H9 (cell line): ENCODE measurements around the gene SIL1. TPM values are rescaled to one million over a fixed set of nuclear protein-coding genes. Genes with fewer than 3 reads are reported as not detected.

Experiments
- DNase-seq: peaks from one replicate; pipeline ENCODE4 v3.0.0-alpha.2; 2017
- H2AFZ ChIP-seq: one replicate; pipeline ENCODE4 v1.6.1; 2013; ENCODE audit warnings: mild to moderate bottlenecking, low read length, control low read depth, moderate library complexity
- H2AK5ac ChIP-seq: 2 replicates; pipeline ENCODE4 v1.6.1; 2013; ENCODE audit warnings: low read length, control low read depth, mixed read lengths; ENCODE audit not compliant: insufficient read length
- H2BK120ac ChIP-seq: one replicate; pipeline ENCODE4 v1.6.1; 2013; ENCODE audit warnings: low read depth, mild to moderate bottlenecking, low read length, control low read depth, inconsistent platforms; ENCODE audit not compliant: poor library complexity, severe bottlenecking
- H2BK12ac ChIP-seq: 2 replicates; pipeline ENCODE4 v1.6.1; 2013; ENCODE audit warnings: low read length, control low read depth, mixed read lengths, low read depth; ENCODE audit not compliant: insufficient read length
- H2BK15ac ChIP-seq: 2 replicates; pipeline ENCODE4 v1.6.1; 2013; ENCODE audit warnings: low read depth, low read length, control low read depth
- H2BK20ac ChIP-seq: one replicate; pipeline ENCODE4 v1.6.1; 2013; ENCODE audit warnings: low read depth, mild to moderate bottlenecking, low read length, control low read depth, inconsistent platforms; ENCODE audit not compliant: poor library complexity, severe bottlenecking
- H2BK5ac ChIP-seq: 2 replicates; pipeline ENCODE4 v1.6.1; 2013; ENCODE audit warnings: low read length, control low read depth, mixed read lengths; ENCODE audit not compliant: insufficient read length
- H3K14ac ChIP-seq: 2 replicates; pipeline ENCODE4 v1.6.1; 2013; ENCODE audit warnings: low read length, control low read depth; ENCODE audit not compliant: insufficient read depth
- H3K18ac ChIP-seq: 2 replicates; pipeline ENCODE4 v1.6.1; 2013; ENCODE audit warnings: low read depth, mild to moderate bottlenecking, mixed read lengths, low read length, control low read depth; ENCODE audit not compliant: insufficient read length
- H3K23ac ChIP-seq: 2 replicates; pipeline ENCODE4 v1.6.1; 2013; ENCODE audit warnings: low read length, control low read depth, mixed read lengths, low read depth; ENCODE audit not compliant: insufficient read length
- H3K23me2 ChIP-seq: 2 replicates; pipeline ENCODE4 v1.6.1; 2013; ENCODE audit warnings: low read depth, mild to moderate bottlenecking, mixed read lengths, low read length, control low read depth; ENCODE audit not compliant: insufficient read length, poor library complexity, severe bottlenecking
- H3K27ac ChIP-seq: 2 replicates; pipeline ENCODE4 v1.5.1; 2013; ENCODE audit warnings: low read length, control low read depth, mixed read lengths, low read depth; ENCODE audit not compliant: insufficient read length
- H3K27me3 ChIP-seq: 2 replicates; pipeline ENCODE4 v1.6.1; 2013; ENCODE audit warnings: low read length, control low read depth, inconsistent platforms; ENCODE audit not compliant: insufficient read depth
- H3K4ac ChIP-seq: 2 replicates; pipeline ENCODE4 v1.6.1; 2013; ENCODE audit warnings: low read depth, mild to moderate bottlenecking, control low read depth, inconsistent platforms, low read length, moderate library complexity
- H3K4me1 ChIP-seq: 2 replicates; pipeline ENCODE4 v1.6.1; 2013; ENCODE audit warnings: low read length, control low read depth, inconsistent platforms; ENCODE audit not compliant: insufficient read depth
- H3K4me2 ChIP-seq: 2 replicates; pipeline ENCODE4 v1.6.1; 2013; ENCODE audit warnings: low read length, control low read depth, mixed read lengths; ENCODE audit not compliant: insufficient read length, insufficient read depth
- H3K56ac ChIP-seq: 2 replicates; pipeline ENCODE4 v1.6.1; 2013; ENCODE audit warnings: low read depth, mild to moderate bottlenecking, mixed read lengths, low read length, control low read depth; ENCODE audit not compliant: insufficient read length
- H3K79me1 ChIP-seq: 2 replicates; pipeline ENCODE4 v1.6.1; 2013; ENCODE audit warnings: low read depth, mild to moderate bottlenecking, moderate library complexity, low read length, control low read depth, inconsistent platforms; ENCODE audit not compliant: insufficient read depth, poor library complexity, severe bottlenecking
- H3K79me2 ChIP-seq: 2 replicates; pipeline ENCODE4 v1.6.1; 2013; ENCODE audit warnings: low read length, control low read depth, inconsistent platforms; ENCODE audit not compliant: insufficient read depth
- H3K9ac ChIP-seq: 2 replicates; pipeline ENCODE4 v1.6.1; 2013; ENCODE audit warnings: low read length, control low read depth, mixed read lengths; ENCODE audit not compliant: insufficient read length; ENCODE audit errors: extremely low read depth
- H3K9me3 ChIP-seq: one replicate; pipeline ENCODE4 v1.6.1; 2013; ENCODE audit warnings: low read depth, low read length, inconsistent platforms; ENCODE audit not compliant: control insufficient read depth
- H3T11ph ChIP-seq: one replicate; pipeline ENCODE4 v1.6.1; 2013; ENCODE audit warnings: mild to moderate bottlenecking, low read length, control low read depth, inconsistent platforms
- H4K20me1 ChIP-seq: one replicate; pipeline ENCODE4 v1.6.1; 2013; ENCODE audit not compliant: control insufficient read depth, insufficient read length, insufficient read depth
- H4K5ac ChIP-seq: 2 replicates; pipeline ENCODE4 v1.6.1; 2013; ENCODE audit warnings: low read depth, mild to moderate bottlenecking, mixed read lengths, low read length, control low read depth; ENCODE audit not compliant: insufficient read length
- H4K8ac ChIP-seq: replicated peaks from 2 replicates; pipeline ENCODE4 v1.6.1; 2013; ENCODE audit warnings: low read length, control low read depth, mixed read lengths, low read depth; ENCODE audit not compliant: insufficient read length
- H4K91ac ChIP-seq: 2 replicates; pipeline ENCODE4 v1.6.1; 2013; ENCODE audit warnings: low read depth, mild to moderate bottlenecking, moderate library complexity, mixed read lengths, low read length, control low read depth; ENCODE audit not compliant: insufficient read length
- H3K27ac Mint-ChIP-seq, 3 experiments: 2 replicates in 2 of 3; 3 replicates in 1 of 3; pipeline ENCODE4 v1.8.0; 2020 to 2021; ENCODE audit warnings: mixed read lengths in 3 of 3, mild to moderate bottlenecking in 1 of 3, moderate library complexity in 1 of 3
- H3K27me3 Mint-ChIP-seq: 2 replicates; pipeline ENCODE4 v1.8.0; 2021; ENCODE audit warnings: low read depth, mild to moderate bottlenecking, moderate library complexity, mixed read lengths
- H3K36me3 Mint-ChIP-seq, 3 experiments: 2 replicates in 2 of 3; 3 replicates in 1 of 3; pipeline ENCODE4 v1.8.0; 2020 to 2021; ENCODE audit warnings: low read depth in 3 of 3, mixed read lengths in 3 of 3; ENCODE audit not compliant: insufficient read depth in 1 of 3
- H3K4me1 Mint-ChIP-seq, 2 experiments: 2 replicates each; pipeline ENCODE4 v1.8.0; 2020; ENCODE audit warnings: mixed read lengths in 2 of 2
- H3K4me3 Mint-ChIP-seq, 2 experiments: 2 replicates in 1 of 2; 3 replicates in 1 of 2; pipeline ENCODE4 v1.8.0; 2020 to 2021; ENCODE audit warnings: mild to moderate bottlenecking in 2 of 2, mixed read lengths in 2 of 2, moderate library complexity in 1 of 2
- H3K9me3 Mint-ChIP-seq, 2 experiments: 2 replicates in 1 of 2; 3 replicates in 1 of 2; pipeline ENCODE4 v1.8.0; 2020; ENCODE audit warnings: mild to moderate bottlenecking in 2 of 2, mixed read lengths in 2 of 2, moderate library complexity in 1 of 2
- CTCF ChIP-seq: fragments of 200-600 bp; sonication (generic); conservative IDR thresholded peaks from 3 replicates; pipeline ENCODE4 v1.8.0; 2021; ENCODE audit warnings: antibody characterized with exemption, mild to moderate bottlenecking
- WGBS: extraction: QIAGEN DNeasy Blood & Tissue Kit; methylation state at CpG from one replicate; pipeline ENCODE4 v1.1.7; 2013; ENCODE audit warnings: missing lambda C conversion rate, low lambda C conversion rate, mixed read lengths; ENCODE audit not compliant: insufficient read length; ENCODE audit errors: extremely low coverage; 5-methylcytosine and 5-hydroxymethylcytosine counted together
- total RNA-seq: library from RNA; stranded (reverse); gene quantifications from 2 replicates; pipeline ENCODE4 v1.2.1, GENCODE V29; 2021

SIL1 gene
- total RNA-seq, 1 experiment from 2014 or later: 10.6 TPM

DNA sequence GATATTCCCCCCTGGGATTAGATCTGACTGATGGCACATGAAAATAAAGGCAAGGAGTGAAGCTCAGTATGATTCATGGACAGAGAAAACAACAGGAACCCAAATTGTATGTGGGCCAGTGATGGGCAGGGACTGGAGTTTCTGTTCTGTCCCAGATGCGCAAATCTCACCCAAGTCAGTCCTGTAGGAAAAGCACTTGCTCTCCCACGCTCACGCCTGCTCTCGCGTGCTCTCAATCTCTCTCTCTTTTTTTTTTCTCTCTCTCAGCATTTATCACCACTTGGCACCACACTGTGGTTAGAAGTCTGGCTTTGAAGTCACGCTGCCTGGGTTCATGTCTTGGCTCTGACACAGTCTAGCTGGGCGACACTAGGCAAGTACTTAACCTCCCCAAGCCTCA, 216.6 kb downstream of the SIL1 start:
- Histone ChIP-seq H4K5ac (no peak overlapping the region), H2BK120ac (no peak overlapping the region), H3K27ac (no peak overlapping the region), H3K56ac (no peak overlapping the region), H3K4me1 (peaks cover 4% of the 10 kb centered on the region; the same call in 1 of the 2 replicates), H2AK5ac (no peak overlapping the region), H2AFZ (no peak overlapping the region), H3K4ac (no peak overlapping the region), H2BK20ac (no peak overlapping the region), H3T11ph (no peak overlapping the region), H2BK15ac (no peak overlapping the region), H3K4me2 (no peak overlapping the region), H3K18ac (no peak overlapping the region), H3K23me2 (no peaks in the 10 kb centered on the region), H3K9ac (no peak overlapping the region), H4K20me1 (no peaks in the 10 kb centered on the region), H3K79me1 (no peaks in the 10 kb centered on the region), H3K27me3 (no peaks in the 10 kb centered on the region), H3K14ac (no peak overlapping the region), H3K79me2 (no peaks in the 10 kb centered on the region), H3K23ac (no peak overlapping the region), H3K9me3 (no peaks in the 10 kb centered on the region), H4K8ac (no peak overlapping the region), H4K91ac (no peak overlapping the region), H2BK12ac (no peak overlapping the region), H2BK5ac (no peak overlapping the region)
- H3K9me3 Mint-ChIP-seq: no peaks in the 10 kb centered on the region
- WGBS: no CpG with 5 or more reads among the region's 7 CpGs
- H3K36me3 Mint-ChIP-seq: no peaks in the 10 kb centered on the region
- H3K27me3 Mint-ChIP-seq: no peaks in the 10 kb centered on the region
- peaks cover 16 to 21% of the 10 kb centered on the region in 2 experiments for H3K4me1 Mint-ChIP-seq
- no peak overlapping the region for H3K27ac Mint-ChIP-seq
- H3K4me3 Mint-ChIP-seq: no peak overlapping the region
- DNase-seq: peak; percentile 8
- TF ChIP-seq CTCF: no peak
